HG02571 (cell line): ENCODE measurements around the gene CLP1.
A peak's percentile ranks its signal among the peaks of the same experiment; 100 is the strongest.
"Not testable (repeated sequence)": the region's sequence is repeated elsewhere in the genome, so short reads cannot be mapped to it uniquely, and the experiment has no call there.

Source experiments
- ATAC-seq: cut with Tn5 transposase; IDR thresholded peaks from one replicate; pipeline ENCODE4 v1.9.1; 2021; ENCODE audit warnings: mild to moderate bottlenecking, moderate library complexity; ENCODE audit not compliant: unreplicated experiment

Gene CLP1

DNA sequence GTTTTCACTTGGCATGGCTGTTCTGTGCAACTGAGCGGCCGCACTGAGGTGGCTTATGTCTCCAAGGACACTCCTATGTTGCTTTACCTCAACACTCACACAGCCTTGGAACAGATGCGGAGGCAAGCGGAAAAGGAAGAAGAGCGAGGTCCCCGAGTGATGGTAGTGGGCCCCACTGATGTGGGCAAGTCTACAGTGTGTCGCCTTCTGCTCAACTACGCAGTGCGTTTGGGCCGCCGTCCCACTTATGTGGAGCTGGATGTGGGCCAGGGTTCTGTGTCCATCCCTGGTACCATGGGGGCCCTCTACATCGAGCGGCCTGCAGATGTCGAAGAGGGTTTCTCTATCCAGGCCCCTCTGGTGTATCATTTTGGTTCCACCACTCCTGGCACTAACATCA is 2.1 kb downstream of the CLP1 start:
- no peak for ATAC-seq

DNA sequence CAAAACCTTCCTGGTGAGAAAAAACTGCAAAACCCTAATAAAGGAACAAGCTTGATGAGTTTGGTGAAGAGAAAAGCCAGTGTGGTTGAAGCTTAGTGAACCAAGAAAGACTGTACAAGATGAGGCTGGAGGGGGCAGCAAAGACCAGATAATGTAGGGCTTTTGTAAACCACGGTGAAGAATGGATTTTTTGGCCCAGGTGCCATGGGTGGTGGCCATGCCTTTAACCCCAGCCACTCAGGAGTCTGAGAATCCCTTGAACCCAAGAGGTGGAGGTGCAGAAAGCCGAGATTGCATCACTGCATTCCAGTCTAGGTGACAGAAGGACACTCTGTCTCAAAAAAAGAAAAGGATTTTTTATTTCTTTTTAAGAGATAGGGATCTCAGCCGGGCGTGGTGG is 5.3 kb downstream of the CLP1 start:
- no peak for ATAC-seq

DNA sequence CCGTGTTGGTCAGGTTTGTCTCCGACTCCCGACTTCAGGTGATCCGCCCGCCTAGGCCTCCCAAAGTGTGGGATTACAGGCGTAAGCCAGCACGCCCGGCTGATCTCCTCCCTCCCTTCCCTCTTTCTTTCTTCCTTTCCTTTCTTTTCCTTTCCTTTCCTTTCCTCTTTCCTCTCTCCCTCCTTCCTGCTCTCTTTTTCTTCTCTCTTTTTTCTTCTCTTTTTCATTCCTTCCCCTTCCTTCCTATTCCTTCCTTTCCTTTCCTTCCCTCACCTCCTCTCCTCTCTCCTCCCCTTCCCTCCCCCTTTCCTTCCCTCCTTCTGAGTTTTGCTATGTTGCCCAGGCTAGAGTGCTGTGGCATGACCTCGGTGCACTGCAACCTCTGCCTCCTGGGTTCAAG is 6.4 kb downstream of the CLP1 start:
- no peak for ATAC-seq

DNA sequence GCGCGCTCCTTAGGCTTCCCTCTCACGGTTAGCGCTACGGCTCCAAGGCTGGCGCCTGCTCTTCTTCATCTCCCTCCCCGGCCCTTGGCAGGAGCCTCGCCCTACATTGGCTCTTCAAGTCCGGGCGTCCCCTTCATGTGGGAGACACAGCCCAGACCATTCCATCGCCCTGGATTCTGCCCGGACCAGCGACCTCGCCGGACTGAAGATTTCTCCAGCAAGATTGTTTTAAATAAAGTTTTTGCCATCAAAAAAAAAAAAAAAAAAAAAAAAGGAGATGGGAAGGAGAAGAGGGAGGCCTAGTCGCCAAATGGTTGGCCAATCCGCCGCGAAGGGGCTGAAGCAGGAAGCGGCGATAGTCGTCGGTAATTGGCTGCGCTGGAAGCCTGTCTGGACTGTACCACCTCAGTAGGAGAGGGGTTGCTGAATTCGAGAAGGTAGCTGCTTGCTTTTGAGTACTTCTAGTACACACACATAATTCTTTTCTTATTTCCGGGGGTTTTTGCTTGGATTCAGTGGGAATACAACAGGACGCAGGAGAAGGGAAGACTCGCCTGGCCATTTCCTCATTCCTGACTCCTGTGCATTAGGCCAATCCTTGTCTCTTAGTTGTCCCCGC is 9.7 kb downstream of the CLP1 start:
- ATAC-seq, result peak; percentile 63

DNA sequence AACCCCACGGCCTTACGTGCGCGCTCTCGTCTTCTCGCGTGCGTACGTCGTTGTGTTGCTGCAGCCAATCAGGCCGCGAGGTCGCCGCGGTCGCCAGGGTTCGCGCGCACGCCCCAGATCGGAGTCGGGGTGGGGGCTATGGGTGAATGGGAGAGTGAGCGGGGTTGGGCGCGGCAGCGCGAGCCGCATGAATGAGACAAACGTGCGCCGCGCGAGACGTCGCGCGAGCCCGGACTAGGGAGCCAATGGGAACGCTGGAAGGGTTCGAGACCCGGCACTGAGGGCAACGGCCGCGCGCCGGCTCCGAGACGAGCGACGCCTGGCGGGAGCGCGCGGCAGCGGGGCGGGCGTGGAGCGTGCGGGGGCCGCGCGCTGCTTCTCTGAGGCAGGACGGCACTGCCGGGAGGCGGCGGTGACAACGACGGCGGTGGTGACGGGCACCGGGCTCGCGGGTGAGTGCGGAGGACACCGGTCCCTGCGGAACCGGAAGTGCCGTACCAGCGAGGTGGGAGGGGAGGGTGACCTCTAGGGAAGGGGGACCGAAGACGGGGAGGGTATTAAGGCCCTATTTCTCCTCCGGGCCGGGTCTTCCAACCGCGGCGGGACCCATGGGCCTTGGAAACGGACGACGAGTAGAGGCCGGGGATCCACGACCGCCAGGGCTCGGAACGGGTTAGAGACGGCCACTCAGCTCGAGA is 10.3 kb downstream of the CLP1 start, which contains the start of gene ZDHHC5:
ZDHHC5 (plus strand) TSS at position 379 of the 698 bp plus-strand sequence. CDS start 4,977 bp downstream, outside the sequence.
- peak; percentile 76 for ATAC-seq

DNA sequence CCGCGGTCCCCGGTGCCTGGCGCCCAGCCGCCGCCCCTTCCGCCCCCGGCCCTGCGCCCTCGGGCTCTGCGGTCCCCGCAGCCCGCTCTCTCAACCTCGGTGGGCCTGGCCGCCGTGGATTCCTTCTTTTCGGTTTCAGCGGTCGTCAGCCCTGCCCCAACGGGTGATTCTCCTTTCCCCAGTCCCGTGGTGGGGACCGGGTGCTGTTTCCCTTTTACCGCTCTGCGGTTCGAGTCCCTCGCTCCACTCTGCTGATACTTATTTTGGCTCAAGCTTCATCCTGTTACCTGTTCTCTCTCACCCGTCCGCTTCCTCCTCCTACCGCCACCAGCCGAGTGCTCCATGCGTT is 10.8 kb downstream of the CLP1 start:
- peak; percentile 10 for ATAC-seq

DNA sequence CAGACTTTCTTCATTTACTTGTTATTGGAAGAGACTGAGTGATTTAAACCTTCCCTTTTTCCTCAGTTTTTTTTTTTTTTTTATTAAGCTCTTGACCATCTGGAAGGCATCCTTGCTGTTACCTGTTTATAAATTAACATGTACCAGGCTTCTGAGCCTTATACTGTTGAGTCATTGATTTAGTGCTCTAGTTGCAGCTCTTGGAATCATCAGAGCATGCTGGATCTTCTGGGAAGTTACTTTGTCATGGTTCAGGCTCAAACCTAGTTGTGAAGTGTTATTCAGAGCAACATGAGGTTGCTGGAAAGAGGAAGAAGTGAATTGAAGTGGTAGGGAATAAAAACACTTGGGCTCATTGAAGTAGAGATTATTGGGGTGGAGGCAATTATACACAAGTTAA is 16.7 kb downstream of the CLP1 start:
- ATAC-seq, result no peak

DNA sequence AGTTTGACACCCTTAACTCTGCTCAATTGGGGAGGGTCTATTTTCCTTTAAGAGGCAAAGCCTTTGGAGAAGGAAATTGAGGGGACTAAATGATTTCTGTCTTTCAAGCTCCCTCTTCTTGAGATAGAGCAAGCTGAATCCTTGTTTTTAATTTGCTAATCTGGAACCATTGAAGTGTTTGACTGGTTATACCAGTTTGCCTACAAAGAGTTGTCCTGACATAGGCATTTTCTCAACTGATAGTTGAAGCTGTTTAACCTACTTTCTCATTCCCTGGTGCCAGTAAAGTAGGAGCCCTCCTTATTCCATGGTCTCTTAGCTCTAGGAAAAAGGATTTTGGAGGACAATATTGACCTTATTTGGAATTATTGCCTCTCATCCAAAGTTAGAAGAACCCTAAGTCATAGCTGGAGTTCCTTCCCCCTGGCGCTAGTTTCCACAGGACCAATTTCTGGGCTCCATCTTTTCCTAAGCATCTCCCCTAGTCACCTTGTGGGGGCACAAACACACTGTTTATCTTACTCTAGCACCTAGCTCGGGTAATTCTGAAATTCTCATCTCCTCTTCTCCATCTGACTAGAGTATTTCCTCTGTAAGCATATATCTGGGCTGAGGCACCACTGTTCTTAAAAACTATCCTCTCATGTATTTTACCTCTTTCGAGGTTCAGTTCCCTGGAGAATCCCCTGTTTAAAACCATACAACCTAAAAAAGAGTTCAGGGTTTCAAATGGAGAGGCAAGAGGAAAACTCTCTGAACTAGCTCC is 17.8 kb downstream of the CLP1 start:
- no peak for ATAC-seq

DNA sequence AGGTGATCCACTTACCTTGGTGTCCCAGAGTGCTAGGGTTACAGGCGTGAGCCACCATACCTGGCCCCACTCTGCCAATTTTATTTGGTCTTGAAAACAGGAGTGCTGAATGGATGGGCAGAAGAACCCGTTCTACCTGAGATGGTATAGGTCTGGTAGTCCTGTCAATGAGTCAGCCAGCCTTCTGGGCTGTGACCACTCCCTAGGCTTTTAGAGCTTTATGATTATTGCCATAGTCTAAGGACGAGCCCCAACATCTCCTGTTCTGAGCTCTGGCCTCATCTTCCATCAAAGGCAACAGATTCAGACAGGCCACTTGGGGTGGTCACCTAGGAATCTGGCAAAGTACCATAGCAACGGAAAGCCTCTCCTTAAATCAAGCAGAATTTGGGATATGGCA is 21.8 kb downstream of the CLP1 start:
- ATAC-seq, result no peak

DNA sequence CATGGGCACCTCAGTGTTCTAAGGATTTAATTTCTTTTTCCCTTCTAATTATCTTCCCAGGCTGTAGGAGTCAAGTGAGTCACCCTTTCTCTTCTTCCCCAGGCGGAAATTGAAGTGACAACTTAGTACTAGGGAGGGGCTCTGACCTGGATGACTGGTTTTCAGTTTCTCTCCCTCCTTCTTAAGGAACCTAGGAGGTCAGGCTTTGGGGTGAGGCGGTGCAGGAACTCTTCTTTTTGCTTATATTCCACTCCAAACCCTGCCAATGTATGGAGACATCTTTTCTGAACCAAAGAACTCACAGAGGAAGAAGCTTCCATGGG is 23.0 kb downstream of the CLP1 start:
- ATAC-seq, result no peak

DNA sequence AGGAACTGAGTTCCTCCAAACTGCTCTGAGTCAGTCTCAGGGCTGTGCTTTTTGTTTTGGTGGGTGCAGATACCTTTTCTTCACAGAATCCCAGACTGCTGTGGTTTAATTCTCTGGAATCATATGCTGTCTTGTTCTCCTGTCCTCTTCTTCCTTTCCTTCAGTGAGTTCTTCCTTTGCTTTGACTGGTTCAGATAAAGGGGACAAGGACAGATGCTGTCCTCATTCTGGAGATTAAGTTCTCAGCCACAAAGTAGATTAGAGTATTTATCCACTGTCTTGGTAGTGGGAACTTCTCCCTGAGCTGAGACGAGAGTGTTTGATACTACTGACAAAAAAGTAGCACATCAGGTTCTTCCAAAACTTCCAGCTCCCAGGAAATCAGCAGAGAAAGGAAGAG is 23.6 kb downstream of the CLP1 start:
- ATAC-seq, result no peak

DNA sequence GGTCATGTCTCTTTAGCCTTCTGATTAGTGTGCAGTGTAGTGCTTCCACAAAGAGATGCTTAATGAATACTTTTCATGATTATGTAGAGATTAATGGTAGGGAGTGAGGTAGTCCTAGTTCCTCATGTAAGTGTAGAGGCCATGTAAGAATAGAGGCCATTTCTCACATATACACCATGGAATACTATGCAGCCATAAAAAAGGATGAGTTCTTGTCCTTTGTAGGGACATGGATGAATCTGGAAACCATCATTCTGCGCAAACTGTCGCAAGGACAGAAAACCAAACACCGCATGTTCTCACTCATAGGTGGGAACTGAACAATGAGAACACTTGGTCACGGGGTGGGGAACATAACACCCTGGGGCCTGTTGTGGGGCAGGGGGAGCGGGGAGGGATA is 32.9 kb downstream of the CLP1 start:
- ATAC-seq, result not testable (repeated sequence)

DNA sequence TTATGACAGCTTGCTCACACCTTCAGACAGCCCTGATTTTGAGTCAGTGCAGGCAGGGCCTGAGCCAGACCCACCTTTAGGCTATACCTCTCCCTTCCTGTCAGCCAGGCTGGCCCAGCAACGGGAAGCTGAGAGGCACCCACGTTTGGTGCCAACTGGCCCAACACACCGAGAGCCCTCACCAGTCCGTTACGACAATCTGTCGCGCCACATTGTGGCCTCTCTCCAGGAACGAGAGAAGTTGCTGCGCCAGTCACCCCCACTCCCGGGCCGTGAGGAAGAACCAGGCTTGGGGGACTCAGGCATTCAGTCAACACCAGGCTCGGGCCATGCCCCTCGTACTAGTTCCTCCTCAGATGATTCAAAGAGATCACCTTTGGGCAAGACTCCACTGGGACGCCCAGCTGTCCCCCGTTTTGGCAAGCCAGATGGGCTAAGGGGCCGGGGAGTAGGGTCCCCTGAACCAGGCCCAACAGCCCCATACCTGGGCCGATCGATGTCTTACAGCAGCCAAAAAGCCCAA is 41.3 kb downstream of the CLP1 start:
- no peak for ATAC-seq

DNA sequence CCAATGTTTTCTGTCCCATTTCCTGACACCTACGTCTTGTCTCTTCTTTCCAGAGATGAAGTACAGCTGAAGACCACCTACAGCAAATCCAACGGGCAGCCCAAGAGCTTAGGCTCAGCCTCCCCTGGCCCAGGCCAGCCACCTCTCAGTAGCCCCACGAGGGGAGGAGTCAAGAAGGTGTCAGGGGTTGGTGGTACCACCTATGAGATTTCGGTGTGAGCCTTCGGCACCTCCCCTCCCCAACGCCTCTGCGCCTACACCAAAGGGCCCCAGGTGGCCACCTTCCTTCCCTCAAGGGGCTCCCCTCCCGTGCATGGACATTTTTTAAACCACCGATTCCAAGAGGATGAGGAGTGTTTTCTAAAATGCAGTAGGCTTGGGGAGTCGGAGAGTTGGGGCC is 42.3 kb downstream of the CLP1 start:
- ATAC-seq, result no peak

DNA sequence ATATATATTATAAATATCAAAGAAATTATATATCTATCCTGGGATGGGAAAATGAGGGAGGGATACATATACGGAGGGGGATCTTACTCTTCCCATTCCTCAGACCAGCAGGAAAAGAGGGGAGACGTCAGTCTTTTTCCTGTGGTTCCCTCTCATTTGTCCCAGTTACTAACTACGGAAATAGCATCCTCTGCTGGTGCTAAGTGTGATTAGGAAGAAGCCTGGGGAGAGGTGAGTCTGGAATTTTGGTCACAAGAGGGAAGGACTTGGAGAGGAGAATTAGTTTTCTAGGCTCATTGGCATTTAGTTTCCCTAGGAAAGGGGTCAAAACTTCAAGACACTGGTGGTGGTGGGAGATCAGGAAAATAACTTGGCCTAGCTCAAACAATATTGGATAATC is 42.9 kb downstream of the CLP1 start:
- no peak for ATAC-seq

DNA sequence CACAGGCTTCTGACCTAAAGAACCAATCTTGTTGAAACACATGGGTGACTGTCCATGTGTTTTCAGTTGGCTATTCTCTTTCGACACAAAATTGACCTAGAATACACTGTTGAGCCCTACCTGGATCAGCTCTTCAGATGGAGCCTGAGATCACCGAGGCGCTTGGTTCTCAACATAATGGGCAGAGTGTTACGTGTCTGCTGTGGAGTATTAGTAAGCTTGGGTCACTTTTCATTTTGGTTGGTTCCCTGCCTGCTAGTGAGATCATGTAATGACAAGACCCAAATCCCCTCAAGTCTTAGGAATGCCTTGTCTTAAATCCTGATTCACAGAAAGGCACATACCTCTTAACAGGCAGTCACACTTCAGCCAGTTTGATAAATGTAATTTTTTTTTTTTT is 45.8 kb downstream of the CLP1 start:
- ATAC-seq, result no peak

DNA sequence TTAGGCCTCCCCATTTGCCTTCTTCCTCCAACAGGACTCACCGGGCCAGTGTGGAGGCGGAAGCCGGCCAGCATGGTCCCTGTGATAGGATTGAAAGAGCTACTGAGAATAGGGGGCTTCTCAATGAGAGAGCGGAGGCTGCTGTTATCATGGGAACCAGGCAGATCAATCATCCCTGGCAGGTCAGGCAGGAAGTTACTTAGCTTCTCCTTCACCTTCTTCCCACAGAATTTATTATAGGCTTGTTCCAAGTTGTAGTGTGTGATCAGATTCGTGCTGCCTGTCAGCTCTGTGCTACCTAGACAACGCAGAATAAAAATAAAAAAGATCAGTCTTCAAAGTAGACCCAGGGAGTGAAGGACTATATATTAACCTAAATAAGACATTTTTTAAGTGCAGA is 47.4 kb downstream of the CLP1 start:
- no peak for ATAC-seq

DNA sequence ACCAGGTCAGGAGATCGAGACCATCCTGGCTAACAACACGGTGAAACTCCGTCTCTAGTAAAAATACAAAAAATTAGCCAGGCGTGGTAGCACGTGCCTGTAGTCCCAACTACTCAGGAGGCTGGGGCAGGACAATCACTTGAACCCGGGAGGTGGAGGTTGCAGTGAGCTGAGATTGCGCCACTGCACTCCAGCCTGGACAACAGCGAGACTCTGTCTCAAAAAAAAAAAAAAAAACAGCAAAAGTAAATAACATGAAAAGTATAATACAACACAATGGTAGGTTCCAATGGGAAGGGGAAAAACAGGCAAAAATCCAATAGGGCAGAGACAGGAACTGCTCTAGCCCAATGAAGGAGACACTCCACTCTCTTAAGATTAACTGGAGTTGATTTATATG is 47.9 kb downstream of the CLP1 start:
- not testable (repeated sequence) for ATAC-seq

DNA sequence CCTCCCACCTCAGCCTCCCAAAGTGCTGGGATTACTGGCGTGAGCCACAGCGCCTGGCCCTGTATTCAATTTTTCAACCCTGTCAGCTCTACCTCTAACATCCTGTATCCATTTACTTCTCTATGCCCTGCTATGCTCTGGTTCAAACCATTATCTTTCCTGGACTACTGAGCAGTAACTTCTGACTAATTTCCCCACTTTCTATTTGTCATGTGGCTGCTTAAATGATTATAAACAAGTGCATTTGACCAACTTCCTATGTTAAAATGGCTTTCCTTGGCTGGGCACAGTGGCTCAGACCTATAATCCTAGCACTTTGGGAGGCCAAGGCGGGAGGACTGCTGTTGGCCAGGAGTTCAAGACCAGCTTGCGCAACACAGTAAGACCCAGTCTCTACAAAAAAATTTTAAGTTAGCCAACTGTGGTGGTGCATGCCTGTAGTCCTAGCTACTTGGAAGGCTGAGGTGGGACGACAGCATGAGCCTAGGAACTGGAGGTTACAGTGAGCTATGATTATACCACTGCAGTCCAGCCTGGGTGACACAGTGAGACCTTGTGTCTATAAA is 52.3 kb downstream of the CLP1 start:
- no peak for ATAC-seq
